ENCODE results near the gene PSMB8. TPM values are rescaled to one million over a fixed set of nuclear protein-coding genes. Genes with fewer than 3 reads are reported as not detected.

The PSMB8 gene
- total RNA-seq, 1 experiment from 2014 or later = 70.8 TPM

DNA sequence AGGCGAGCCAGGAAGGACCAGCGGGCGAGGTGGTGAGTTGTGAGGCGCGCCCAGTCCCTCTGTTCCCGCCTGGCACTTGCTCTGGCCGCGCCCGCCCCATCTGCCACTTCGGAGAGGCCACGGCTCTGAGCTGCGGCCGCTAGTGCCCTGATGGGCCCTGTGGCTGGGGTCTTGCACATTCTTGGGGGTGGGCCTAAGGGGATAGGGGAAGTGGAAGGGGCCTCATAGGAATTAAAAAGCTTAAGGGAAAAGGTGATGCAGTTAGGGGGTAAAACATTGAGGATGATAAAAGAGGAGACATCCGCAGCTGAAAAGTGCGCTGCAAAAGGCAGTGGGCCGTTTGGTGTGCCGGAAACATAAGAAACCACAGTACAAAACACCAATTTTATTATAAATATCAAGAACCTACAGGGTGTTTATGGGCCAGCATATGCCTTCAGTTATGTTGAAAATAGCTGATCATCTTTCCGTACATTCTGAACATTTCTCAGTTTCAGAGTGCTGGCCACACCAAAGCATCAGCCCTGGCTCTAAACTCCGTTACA, 1.1 kb upstream of the PSMB8 start:
- Histone ChIP-seq H3K27ac (no peak overlapping the region), H3F3A (ENCODE audit: insufficient read depth, low read depth) (no peaks in the 10 kb centered on the region), H3K9me3 (ENCODE audit: insufficient read depth, low read depth) (no peaks in the 10 kb centered on the region), H3K36me3 (ENCODE audit: low read depth) (no peaks in the 10 kb centered on the region), H4K20me1 (ENCODE audit: insufficient read depth) (no peaks in the 10 kb centered on the region), H3K9me2 (ENCODE audit: insufficient read depth) (no peaks in the 10 kb centered on the region), H2AFZ (peak overlapping the region; percentile 62), H3K4me3 (peak overlapping the region; percentile 91; the same call in 1 of the 2 replicates), H3K4me1 (replicated peaks; ENCODE audit: insufficient read depth) (peaks cover 6% of the 10 kb centered on the region; the same call in 1 of the 2 replicates), H3K4me2 (peak overlapping the region; percentile 85), H3K79me2 (ENCODE audit: low read depth) (no peaks in the 10 kb centered on the region), H3K27me3 (ENCODE audit: insufficient read depth, low read depth) (no peaks in the 10 kb centered on the region)
- DNase-seq = no peak
- POLR2A ChIA-PET (ENCODE audit: unreplicated experiment) = interaction anchor here (0.6 to 1.2 kb wide), 5 partner anchors 9 to 119 kb away, joined by 3 to 10 read pairs (median 3); partner anchors contain the start of genes PSMB9 and TAP1
- intact Hi-C loops (cut with micrococcal nuclease; ENCODE audit: unreplicated experiment) = loop anchor here (1.0 to 10.0 kb wide), 4 partner anchors 8 to 860 kb away; partner anchors contain the start of gene TAP1
- CTCF ChIA-PET = interaction anchor here (0.6 to 1.9 kb wide), 5 partner anchors 9 to 127 kb away, joined by 3 to 7 read pairs (median 4); partner anchors contain the start of genes PSMB9 and TAP1
- TF ChIP-seq, protein P1, sequence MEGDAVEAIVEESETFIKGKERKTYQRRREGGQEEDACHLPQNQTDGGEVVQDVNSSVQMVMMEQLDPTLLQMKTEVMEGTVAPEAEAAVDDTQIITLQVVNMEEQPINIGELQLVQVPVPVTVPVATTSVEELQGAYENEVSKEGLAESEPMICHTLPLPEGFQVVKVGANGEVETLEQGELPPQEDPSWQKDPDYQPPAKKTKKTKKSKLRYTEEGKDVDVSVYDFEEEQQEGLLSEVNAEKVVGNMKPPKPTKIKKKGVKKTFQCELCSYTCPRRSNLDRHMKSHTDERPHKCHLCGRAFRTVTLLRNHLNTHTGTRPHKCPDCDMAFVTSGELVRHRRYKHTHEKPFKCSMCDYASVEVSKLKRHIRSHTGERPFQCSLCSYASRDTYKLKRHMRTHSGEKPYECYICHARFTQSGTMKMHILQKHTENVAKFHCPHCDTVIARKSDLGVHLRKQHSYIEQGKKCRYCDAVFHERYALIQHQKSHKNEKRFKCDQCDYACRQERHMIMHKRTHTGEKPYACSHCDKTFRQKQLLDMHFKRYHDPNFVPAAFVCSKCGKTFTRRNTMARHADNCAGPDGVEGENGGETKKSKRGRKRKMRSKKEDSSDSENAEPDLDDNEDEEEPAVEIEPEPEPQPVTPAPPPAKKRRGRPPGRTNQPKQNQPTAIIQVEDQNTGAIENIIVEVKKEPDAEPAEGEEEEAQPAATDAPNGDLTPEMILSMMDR (conservative IDR thresholded peaks at IDR 0.05) = no peak
- no peak for TF ChIP-seq EZH2 (IDR thresholded peaks at IDR 0.05; ENCODE audit: low read depth)
- TSS peak; percentile 38 for BruUV-seq (replicated peaks)

DNA sequence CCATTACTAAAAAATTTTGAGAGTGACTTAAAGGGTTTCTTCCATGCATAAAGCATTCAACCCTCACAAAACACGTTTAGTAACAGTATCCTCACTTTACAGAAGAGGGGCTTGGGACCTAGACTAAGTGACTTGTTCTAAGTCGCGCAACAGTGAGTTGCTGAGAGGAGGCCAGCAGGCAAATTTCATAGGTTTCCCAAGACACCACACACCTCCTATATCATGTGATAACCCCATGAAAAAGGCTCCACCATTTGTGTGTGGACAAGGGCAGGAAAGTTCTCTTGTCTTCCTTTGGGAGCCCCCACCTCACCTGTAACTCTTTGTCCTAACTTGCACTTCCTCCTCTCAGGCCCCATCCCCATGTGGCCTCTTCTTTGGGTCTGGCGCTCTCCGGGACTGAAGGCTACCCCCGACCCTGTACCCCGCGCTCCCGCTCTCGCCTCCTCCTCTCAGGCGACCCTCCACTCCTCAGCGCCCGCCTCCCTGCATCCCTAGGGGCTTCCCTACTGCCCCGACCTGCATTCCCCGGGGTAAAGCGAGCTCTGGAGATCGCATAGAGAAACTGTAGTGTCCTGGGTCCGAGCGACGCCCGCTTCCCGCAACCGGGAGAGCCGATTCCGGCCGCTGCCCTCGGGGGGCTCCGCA, 392 bp downstream of the PSMB8 start:
- Histone ChIP-seq H3K27me3 (ENCODE audit: insufficient read depth, low read depth) (no peaks in the 10 kb centered on the region), H3K9me2 (ENCODE audit: insufficient read depth) (no peaks in the 10 kb centered on the region), H3K36me3 (ENCODE audit: low read depth) (no peaks in the 10 kb centered on the region), H3K27ac (no peak overlapping the region), H3K9me3 (ENCODE audit: insufficient read depth, low read depth) (no peaks in the 10 kb centered on the region), H2AFZ (peak overlapping the region; percentile 86), H3K4me3 (peak overlapping the region; percentile 91), H4K20me1 (ENCODE audit: insufficient read depth) (no peaks in the 10 kb centered on the region), H3F3A (ENCODE audit: insufficient read depth, low read depth) (0 out of 2 replicates have a peak, but pooled peaks cover 9% of the 10 kb centered on the region), H3K79me2 (ENCODE audit: low read depth) (no peaks in the 10 kb centered on the region), H3K4me1 (replicated peaks; ENCODE audit: insufficient read depth) (peaks cover 6% of the 10 kb centered on the region; the same call in 1 of the 2 replicates), H3K4me2 (peak overlapping the region; percentile 85)
- DNase-seq = no peak
- ChIA-PET POLR2A (ENCODE audit: unreplicated experiment) (no interaction called here), CTCF (interaction anchor here (1.1 kb wide), 2 partner anchors 13 to 18 kb away, joined by 3 to 4 read pairs; no protein-coding TSS in a partner anchor)
- BruUV-seq (replicated peaks) = no TSS peak
- intact Hi-C loops (cut with micrococcal nuclease; ENCODE audit: unreplicated experiment) = loop anchor here (10.0 kb wide), 1 partner anchor 861 kb away; no protein-coding TSS in a partner anchor
- TF ChIP-seq, protein P1 (conservative IDR thresholded peaks at IDR 0.05) = no peak
- TF ChIP-seq EZH2 (IDR thresholded peaks at IDR 0.05; ENCODE audit: low read depth) = no peak

DNA sequence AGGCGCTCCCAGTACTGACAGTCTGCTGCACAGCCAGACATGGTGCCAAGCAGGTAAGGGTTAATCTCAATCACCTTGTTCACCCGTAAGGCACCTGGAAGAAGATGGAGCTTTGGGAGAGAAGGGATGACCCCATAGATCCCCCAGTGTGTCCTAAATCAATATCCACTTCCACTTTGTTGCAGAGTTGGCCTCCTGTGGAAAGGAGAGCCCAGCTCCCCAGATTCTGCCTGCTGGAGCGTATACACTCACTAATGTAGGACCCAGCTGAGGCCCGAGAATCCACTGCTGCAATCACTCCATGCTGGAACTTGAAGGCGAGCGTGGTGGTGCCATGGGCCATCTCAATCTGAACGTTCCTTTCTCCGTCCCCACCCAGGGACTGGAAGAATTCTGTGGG, 1.2 kb downstream of the PSMB8 start:
- intact Hi-C loops (cut with micrococcal nuclease; ENCODE audit: unreplicated experiment) = loop anchor here (10.0 kb wide), 1 partner anchor 862 kb away; no protein-coding TSS in a partner anchor
- H3K4me2 ChIP-seq = peak overlapping the region; percentile 85
- no peaks in the 10 kb centered on the region for H3K27me3 ChIP-seq (ENCODE audit: insufficient read depth, low read depth)
- BruUV-seq (replicated peaks) = no TSS peak
- H3K27ac ChIP-seq = no peak overlapping the region
- CTCF ChIA-PET = interaction anchor here (1.5 kb wide), 1 partner anchor 26 kb away, joined by 4 read pairs; no protein-coding TSS in a partner anchor
- no peak for DNase-seq
- H3K4me3 ChIP-seq = peak overlapping the region; percentile 91; the same call in 1 of the 2 replicates
- POLR2A ChIA-PET (ENCODE audit: unreplicated experiment) = no interaction called here
- H3K79me2 ChIP-seq (ENCODE audit: low read depth) = no peaks in the 10 kb centered on the region
- H3F3A ChIP-seq (ENCODE audit: insufficient read depth, low read depth) = 0 out of 2 replicates have a peak, but pooled peaks cover 9% of the 10 kb centered on the region
- H3K36me3 ChIP-seq (ENCODE audit: low read depth) = no peaks in the 10 kb centered on the region
- TF ChIP-seq EZH2 (IDR thresholded peaks at IDR 0.05; ENCODE audit: low read depth) = no peak
- TF ChIP-seq, protein P1 (conservative IDR thresholded peaks at IDR 0.05) = no peak
- peaks cover 6% of the 10 kb centered on the region; the same call in 1 of the 2 replicates for H3K4me1 ChIP-seq (replicated peaks; ENCODE audit: insufficient read depth)
- H2AFZ ChIP-seq = no peak overlapping the region
- no peaks in the 10 kb centered on the region for H3K9me3 ChIP-seq (ENCODE audit: insufficient read depth, low read depth)
- no peaks in the 10 kb centered on the region for H4K20me1 ChIP-seq (ENCODE audit: insufficient read depth)
- no peaks in the 10 kb centered on the region for H3K9me2 ChIP-seq (ENCODE audit: insufficient read depth)
